Spleen (tissue), 7 donors: ENCODE results near the gene PRCP.

Experiments
- CTCF ChIP-seq, 11 experiments: fragments of 200-600 bp in 7 of 11; fragments of 450-650 bp in 4 of 11; sonication (generic) in 4 of 11; IDR thresholded peaks in 8 of 11; conservative IDR thresholded peaks in 3 of 11; 1 replicate in 7 of 11; 2 replicates in 4 of 11; pipeline versions ENCODE4 v1.4.0 to v1.8.0; 2016 to 2021; ENCODE audit warnings: antibody characterized with exemption in 11 of 11, inconsistent platforms in 4 of 11, mild to moderate bottlenecking in 1 of 11
- POLR2A ChIP-seq, 3 donors: fragments of 450-650 bp; IDR thresholded peaks; one replicate each; pipeline ENCODE4 v1.5.1; 2017; ENCODE audit warnings: antibody characterized with exemption in 3 of 3, mild to moderate bottlenecking in 1 of 3
- POLR2AphosphoS5 ChIP-seq, 3 donors: sonication (generic); formaldehyde crosslinking; IDR thresholded peaks; one replicate each; pipeline ENCODE4 v1.5.1; 2017; ENCODE audit warnings: antibody characterized with exemption in 3 of 3
- donor health status: DM: no; HTN: no; CAD: no; lungs with moderate emphysema.
- donor health status: DM: no; HTN: no; CAD: no.
- donor health status: DM: no; HTN: no; CAD: no.

GRCh38 chr11:82782825-82783374 lies 117.3 kb downstream of the PRCP start:
- no peak for TF ChIP-seq POLR2AphosphoS5 (IDR thresholded peaks at IDR 0.05)
- TF ChIP-seq POLR2A (IDR thresholded peaks at IDR 0.05), result no peak
- TF ChIP-seq CTCF (IDR thresholded peaks at IDR 0.05 in 8 of 11, conservative IDR thresholded peaks at IDR 0.05 in 3 of 11), result no peak
